ENCODE results near the gene STAC3.
A peak's percentile ranks its signal among the peaks of the same experiment; 100 is the strongest.

The STAC3 gene

GRCh38 chr12:57218030-57218853 lies 32.7 kb downstream of the STAC3 start:
- H3K36me3 ChIP-seq, result no peaks in the 10 kb centered on the region
- no peak overlapping the region for H3K4me3 ChIP-seq
- no peaks in the 10 kb centered on the region for H3K9me3 ChIP-seq
- TF ChIP-seq Cebpa-rat (IDR thresholded peaks at IDR 0.05), result no peak
- 0 out of 2 replicates have a peak overlapping the region, but pooled peaks have one; percentile 99 for H3K4me2 ChIP-seq
- H3K4me1 ChIP-seq, result peaks cover 51% of the 10 kb centered on the region
- H3K27me3 ChIP-seq, result peaks cover 99% of the 10 kb centered on the region
- H3K9ac ChIP-seq, result no peak overlapping the region
- no peak overlapping the region for H3K27ac ChIP-seq
- H4K20me1 ChIP-seq, result peaks cover 92% of the 10 kb centered on the region

GRCh38 chr12:57216921-57217879 lies 33.8 kb downstream of the STAC3 start:
- H3K36me3 ChIP-seq, result no peaks in the 10 kb centered on the region
- no peak for TF ChIP-seq Cebpa-rat (IDR thresholded peaks at IDR 0.05)
- peak overlapping the region; percentile 66 for H3K4me3 ChIP-seq
- H3K27ac ChIP-seq, result no peak overlapping the region
- peaks cover 55% of the 10 kb centered on the region for H3K4me1 ChIP-seq
- peak overlapping the region; percentile 99 for H3K4me2 ChIP-seq
- peaks cover 88% of the 10 kb centered on the region for H3K27me3 ChIP-seq
- H4K20me1 ChIP-seq, result peaks cover 81% of the 10 kb centered on the region
- H3K9me3 ChIP-seq, result no peaks in the 10 kb centered on the region
- peak overlapping the region; percentile 45; the same call in 1 of the 2 replicates for H3K9ac ChIP-seq

- no peak for TF ChIP-seq Cebpa-rat (IDR thresholded peaks at IDR 0.05)
- Histone ChIP-seq H3K4me2 (peak within 1 kb of the TSS; percentile 99), H3K27ac (no peak within 1 kb of the TSS), H3K4me1 (peaks cover 64% of the 10 kb centered on the region), H3K9ac (peak within 1 kb of the TSS; percentile 45; the same call in 1 of the 2 replicates), H3K27me3 (peaks cover 79% of the 10 kb centered on the region), H3K9me3 (no peaks in the 10 kb centered on the region), H3K36me3 (no peaks in the 10 kb centered on the region), H3K4me3 (peak within 1 kb of the TSS; percentile 66), H4K20me1 (peaks cover 76% of the 10 kb centered on the region)
Measured at GRCh38 chr12:57216014-57216911, 34.7 kb downstream of the STAC3 start, which contains the start of gene NXPH4. Gene NXPH4, plus strand, starts transcription at chr12:57216794. Its CDS starts 176 bp downstream, at chr12:57216970.

- Histone ChIP-seq H3K4me3 (peak overlapping the region; percentile 66; the same call in 1 of the 2 replicates), H3K36me3 (no peaks in the 10 kb centered on the region), H3K27me3 (peaks cover 73% of the 10 kb centered on the region), H3K27ac (no peak overlapping the region), H3K4me1 (peaks cover 70% of the 10 kb centered on the region), H4K20me1 (peaks cover 76% of the 10 kb centered on the region), H3K4me2 (peak overlapping the region; percentile 99), H3K9ac (no peak overlapping the region), H3K9me3 (no peaks in the 10 kb centered on the region)
- no peak for TF ChIP-seq Cebpa-rat (IDR thresholded peaks at IDR 0.05)
Measured at GRCh38 chr12:57215668-57216013, 35.3 kb downstream of the STAC3 start.

GRCh38 chr12:57215065-57215464 lies 35.9 kb downstream of the STAC3 start:
- H4K20me1 ChIP-seq, result peaks cover 74% of the 10 kb centered on the region
- no peak overlapping the region for H3K9ac ChIP-seq
- H3K4me2 ChIP-seq, result peak overlapping the region; percentile 99
- H3K4me3 ChIP-seq, result 0 out of 2 replicates have a peak overlapping the region, but pooled peaks have one; percentile 66
- H3K27me3 ChIP-seq, result peaks cover 67% of the 10 kb centered on the region
- H3K4me1 ChIP-seq, result peaks cover 76% of the 10 kb centered on the region
- H3K27ac ChIP-seq, result no peak overlapping the region
- no peaks in the 10 kb centered on the region for H3K36me3 ChIP-seq
- H3K9me3 ChIP-seq, result no peaks in the 10 kb centered on the region
- TF ChIP-seq Cebpa-rat (IDR thresholded peaks at IDR 0.05), result no peak

- H3K4me2 ChIP-seq, result peak overlapping the region; percentile 70
- H3K4me1 ChIP-seq, result peaks cover 83% of the 10 kb centered on the region
- H3K27ac ChIP-seq, result no peak overlapping the region
- no peak for TF ChIP-seq Cebpa-rat (IDR thresholded peaks at IDR 0.05)
- H3K36me3 ChIP-seq, result no peaks in the 10 kb centered on the region
- H4K20me1 ChIP-seq, result peaks cover 68% of the 10 kb centered on the region
- no peak overlapping the region for H3K4me3 ChIP-seq
- H3K9ac ChIP-seq, result no peak overlapping the region
- H3K27me3 ChIP-seq, result peaks cover 60% of the 10 kb centered on the region
- no peaks in the 10 kb centered on the region for H3K9me3 ChIP-seq
Measured at GRCh38 chr12:57214398-57214781, 36.6 kb downstream of the STAC3 start.

- Histone ChIP-seq H3K36me3 (no peaks in the 10 kb centered on the region), H3K27me3 (peaks cover 55% of the 10 kb centered on the region), H3K9me3 (no peaks in the 10 kb centered on the region), H3K27ac (no peak overlapping the region), H3K4me1 (peaks cover 87% of the 10 kb centered on the region), H3K4me3 (no peak overlapping the region), H3K9ac (no peak overlapping the region), H3K4me2 (peak overlapping the region; percentile 70), H4K20me1 (peaks cover 63% of the 10 kb centered on the region)
- TF ChIP-seq Cebpa-rat (IDR thresholded peaks at IDR 0.05), result no peak
Measured at GRCh38 chr12:57213763-57214397, 37.1 kb downstream of the STAC3 start.

GRCh38 chr12:57213058-57213715 lies 37.8 kb downstream of the STAC3 start:
- TF ChIP-seq Cebpa-rat (IDR thresholded peaks at IDR 0.05), result no peak
- peak overlapping the region; percentile 70 for H3K4me2 ChIP-seq
- H3K4me3 ChIP-seq, result no peak overlapping the region
- no peak overlapping the region for H3K9ac ChIP-seq
- H4K20me1 ChIP-seq, result peaks cover 56% of the 10 kb centered on the region
- H3K27me3 ChIP-seq, result peaks cover 48% of the 10 kb centered on the region
- no peaks in the 10 kb centered on the region for H3K9me3 ChIP-seq
- peaks cover 94% of the 10 kb centered on the region for H3K4me1 ChIP-seq
- no peaks in the 10 kb centered on the region for H3K36me3 ChIP-seq
- no peak overlapping the region for H3K27ac ChIP-seq
